ENCODE data around the gene WNT3A.

WNT3A gene

DNA sequence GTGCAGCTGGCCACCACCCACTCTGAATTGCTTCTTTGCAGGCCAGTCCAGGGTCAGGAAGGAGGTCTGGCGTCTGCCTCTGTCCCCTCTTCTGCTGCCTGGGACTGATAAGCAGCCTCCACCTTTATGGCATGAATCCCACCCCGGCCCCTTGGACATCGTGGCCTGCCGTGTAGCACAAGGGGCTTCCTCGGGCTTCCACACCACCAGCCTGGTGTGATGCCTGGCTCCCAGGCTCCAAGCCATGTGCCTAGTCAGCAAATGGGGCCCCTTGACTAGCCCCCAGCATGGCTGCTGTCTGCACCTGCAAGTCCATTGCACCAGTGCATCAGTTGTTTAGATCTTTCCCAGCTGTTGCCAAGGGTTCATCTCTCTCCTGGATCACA is 65.9 kb downstream of the WNT3A start:
- no peak for DNase-seq

DNA sequence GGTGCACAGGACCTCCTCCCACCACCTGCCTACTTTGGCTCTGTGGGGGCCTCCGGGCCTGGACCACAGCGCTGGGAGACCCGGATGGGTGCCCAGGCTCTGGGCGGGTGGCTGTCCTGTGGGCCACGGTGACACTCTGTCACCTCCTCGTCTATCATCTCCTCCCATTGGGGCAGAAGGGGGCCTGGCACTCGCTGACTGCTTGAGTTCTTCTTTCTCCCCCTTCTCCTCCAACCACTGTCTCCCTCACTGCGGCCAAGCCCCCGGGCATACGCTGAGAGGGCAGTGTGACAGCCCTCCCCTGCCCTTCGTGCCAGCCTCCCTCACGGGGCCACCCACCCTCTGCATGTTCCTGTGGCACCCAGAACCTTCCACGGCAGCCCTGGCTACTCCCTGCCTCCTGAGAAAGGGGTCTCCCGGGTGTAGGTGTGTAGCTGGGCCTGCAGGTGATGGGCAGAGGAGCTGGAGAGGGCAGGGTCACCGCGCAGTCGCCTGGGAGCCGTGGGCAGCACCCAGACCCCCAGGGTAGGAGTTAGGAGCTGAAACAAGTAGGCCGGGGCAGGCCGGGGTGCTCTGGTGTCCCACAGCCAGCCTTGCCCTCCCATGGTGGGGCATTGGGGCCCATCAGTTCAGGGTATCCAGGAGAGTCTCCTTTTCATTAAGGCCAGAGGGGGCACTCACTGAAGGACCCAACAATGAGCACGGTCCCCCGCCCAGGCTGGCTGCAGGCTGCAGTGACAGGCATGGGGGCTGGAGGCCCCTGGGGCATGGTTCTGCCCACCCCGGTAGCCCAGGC is 66.5 kb downstream of the WNT3A start:
- no peak for DNase-seq

DNA sequence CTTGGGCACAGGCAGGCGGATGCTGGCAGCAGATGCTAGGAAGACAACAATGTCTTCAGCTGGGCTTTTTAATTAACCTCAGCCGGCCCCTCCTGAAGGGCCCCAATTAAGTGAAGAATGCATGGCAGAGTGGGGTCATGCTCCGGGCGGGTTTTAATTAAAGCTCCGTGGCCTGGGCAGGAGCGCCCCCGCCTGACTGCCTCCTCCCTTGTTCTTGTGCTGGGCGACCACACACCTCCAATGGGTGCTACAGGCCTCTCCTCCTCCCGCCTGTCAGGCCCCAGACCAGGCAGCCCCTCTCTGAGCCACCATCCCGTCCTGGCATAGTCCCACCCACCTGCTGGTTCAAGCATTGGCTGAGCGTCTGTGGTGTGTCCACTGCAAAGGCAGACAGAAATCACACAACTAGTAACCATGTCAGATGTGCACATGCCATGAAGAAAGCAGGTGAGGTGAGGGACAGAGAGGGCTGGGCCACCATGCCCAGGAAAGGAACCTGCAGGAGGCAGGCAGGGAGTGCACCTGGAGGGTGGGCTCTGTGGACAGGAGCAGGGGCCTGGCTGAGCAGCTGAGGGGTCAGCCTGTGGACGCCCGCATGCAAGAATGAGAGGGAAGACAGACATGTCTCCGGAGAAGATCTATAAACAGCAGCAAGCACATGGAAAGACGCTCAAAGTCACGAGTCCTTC is 67.2 kb downstream of the WNT3A start:
- peak; percentile 68 for DNase-seq

DNA sequence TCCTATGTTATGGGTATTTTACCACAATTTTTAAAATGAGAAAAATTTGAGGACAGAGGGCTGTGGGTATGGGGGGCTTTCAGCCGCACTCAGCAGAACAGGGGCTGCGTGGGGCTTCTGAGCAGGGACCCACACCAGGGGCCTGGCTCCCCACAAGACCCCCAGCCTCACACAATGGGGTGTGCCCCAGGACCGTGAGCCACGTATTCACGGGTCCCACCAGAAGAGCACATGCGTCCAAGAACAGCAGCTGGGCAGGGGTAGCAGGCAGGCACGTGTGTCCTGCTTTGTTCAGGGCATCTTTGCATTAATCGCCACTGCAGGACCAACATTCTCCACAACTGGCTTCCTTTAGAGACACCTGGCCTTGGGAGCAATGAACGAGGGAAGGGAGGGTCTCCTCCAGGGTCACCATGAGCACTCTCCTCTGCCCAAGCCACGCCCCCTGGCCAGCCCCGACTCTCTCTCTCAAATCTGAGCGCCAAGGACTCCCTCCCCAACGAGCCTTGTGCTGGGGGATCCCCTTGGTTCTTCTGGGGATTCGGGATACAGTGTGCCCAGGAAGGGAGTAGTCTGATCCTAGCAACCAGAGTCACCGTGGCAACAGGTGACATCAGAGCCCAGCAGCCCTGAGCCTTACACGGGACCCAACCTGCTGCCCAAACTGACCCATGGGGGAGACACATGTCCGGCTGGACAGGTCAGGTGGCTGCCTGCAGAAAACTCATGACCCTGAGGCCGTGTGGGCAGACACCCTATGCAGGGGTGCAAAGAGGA is 68.3 kb downstream of the WNT3A start:
- no peak for DNase-seq

DNA sequence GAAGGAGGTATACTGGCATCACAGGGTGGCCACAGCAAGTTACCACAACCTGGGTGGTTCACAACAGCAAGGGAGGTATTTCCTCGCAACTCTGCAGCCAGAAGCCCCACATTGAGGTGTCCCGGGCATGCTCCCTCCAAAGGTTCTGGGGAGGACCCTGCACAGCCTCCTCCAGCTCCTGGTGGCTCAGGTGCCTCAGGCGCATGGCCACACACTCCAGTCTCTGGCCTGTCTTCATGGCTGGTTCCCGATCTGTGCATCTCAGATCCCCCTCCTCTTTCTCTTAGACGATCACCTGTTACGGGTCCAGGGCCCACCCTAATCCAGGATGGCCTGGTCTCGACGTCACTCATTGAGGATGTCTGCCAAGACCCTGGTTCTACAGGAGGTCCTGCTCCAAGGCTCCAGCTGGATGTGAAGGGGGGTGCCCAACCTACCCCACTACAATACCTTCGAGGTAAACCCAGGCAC is 69.0 kb downstream of the WNT3A start:
- DNase-seq = no peak

DNA sequence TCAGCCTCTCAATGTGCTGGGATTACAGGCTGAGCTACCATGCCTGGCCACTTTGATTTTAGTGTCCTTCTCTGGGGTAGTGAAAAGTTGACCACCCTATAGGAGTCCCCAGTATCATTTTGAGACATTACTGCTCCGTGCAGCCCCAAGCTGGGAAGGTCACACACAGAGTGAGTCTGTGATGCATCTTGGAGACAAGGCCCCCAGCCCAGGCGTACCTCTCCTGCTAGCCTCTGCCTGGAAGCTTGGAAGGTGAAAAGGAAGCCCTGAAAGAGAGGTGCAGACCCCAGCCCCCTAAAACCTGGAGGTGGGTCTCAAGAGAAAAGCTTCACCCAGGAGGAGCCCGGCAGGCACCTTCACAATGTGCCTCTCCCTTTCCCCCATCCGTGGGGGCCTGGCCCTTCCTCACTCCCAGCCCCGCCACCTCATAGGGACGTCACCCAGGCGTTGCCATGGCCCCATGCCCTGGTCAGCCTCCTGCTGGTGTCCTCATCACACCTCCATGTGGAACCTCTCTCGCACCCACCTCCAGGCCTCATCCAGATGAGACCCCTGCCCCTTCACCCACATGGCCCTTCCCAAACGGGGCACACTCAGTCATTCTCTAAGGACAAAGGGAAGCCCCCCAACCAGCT is 70.1 kb downstream of the WNT3A start:
- no peak for DNase-seq

DNA sequence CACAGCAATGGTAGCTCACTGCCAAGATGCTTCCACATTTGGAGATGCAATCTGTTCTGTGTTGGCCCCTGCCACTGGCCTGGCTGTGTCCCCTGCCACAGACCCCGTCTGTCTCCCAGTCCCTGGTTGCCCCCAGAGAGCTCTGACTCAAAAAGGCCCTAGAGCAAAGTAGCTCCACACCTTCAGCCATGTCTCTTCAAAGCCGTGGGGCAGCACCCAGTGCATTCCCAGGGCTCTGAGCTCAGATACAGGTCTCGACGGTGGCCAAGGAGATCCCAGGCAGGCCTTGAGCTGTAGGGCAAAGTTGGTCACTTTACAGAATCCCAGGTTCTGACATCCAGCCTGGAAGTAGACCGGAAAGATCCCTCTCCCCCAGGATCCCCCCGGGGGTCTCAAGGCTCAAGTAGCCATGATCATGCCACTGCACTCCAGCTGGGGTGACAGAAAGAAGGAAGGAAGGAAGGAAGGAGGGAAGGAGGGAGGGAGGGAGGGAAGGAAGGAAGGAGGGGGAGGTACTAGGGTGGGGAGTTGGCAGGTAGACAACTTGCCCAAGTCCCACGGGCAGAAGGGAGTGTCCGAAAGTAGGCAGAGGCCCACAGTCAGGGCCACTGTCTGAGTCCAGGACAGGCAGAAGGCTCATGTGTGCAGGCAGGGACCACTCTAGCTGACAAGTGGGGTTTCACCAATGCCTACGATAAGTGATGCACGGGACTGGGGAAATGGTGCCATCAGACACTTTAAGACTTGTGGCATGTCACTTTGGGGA is 71.0 kb downstream of the WNT3A start:
- no peak for DNase-seq

DNA sequence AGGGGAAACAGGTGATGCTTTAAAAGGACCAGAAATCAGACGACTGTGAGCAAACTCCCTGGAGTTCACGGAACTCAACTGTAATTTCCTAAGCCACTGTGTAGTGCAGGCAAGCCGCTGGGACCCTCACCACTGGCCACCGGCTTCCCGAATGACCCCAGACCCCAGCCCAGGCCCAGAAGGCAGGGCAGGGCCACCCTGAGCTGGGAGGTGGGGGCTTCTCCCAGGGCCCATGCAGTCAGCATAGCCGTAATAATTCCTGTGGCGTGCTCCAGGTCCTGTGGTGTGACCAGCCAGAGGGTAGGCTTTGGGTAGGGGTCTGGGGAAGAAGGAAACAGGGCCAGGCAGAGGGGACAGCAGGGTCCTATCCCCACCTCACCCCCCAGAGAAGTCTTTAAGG is 72.2 kb downstream of the WNT3A start:
- no peak for DNase-seq

DNA sequence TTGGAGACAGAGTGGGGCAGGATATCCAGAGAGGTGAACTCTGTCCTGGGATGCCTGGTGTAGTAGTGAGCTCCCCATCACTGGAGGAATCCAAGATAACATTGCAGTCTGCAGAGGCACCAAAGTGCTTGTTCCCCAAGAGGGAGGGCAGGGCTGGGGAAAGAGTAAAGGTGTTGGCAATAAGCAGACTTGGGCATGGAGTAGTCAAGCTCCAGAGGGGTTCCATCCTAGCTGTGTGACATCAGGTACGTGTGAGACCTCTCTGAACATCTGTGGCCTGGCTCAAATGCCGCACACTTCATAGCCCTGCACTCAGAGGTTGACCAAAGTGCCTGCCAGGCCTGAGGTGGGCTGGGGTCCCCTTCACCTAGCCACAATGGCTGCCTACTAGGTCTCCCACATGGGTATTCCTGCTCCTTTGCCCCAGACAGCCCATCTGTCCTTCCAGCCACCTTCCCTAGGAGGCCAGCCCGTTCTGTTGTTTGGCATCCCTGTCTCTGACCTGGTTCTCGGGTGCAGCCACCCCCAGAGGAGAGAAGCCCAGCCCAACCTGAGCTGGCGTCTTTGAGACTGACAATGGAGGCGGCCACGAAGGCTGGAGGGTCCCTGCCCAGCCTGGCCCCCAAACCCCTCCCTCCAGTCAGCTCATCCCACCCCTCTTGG is 72.9 kb downstream of the WNT3A start:
- DNase-seq = no peak

DNA sequence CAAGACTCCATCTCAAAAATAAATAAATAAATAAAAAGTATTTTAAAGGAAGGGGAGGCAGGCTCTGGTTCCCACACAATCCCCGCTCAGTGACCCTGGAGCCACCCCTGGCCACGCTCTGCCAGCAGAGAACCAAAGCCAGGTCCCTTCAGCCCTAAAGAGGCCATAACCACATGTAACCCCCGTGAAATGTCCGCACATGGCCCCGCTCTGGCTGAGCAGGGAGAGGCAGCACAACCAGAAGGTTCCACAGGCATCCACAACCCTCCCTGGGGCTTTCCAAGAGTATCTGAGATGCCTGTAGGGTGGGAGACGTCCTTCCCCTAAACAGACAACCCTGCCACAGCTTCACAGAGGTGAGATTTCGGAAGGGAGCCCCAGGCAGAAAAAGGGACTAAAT is 74.3 kb downstream of the WNT3A start:
- no peak for DNase-seq

DNA sequence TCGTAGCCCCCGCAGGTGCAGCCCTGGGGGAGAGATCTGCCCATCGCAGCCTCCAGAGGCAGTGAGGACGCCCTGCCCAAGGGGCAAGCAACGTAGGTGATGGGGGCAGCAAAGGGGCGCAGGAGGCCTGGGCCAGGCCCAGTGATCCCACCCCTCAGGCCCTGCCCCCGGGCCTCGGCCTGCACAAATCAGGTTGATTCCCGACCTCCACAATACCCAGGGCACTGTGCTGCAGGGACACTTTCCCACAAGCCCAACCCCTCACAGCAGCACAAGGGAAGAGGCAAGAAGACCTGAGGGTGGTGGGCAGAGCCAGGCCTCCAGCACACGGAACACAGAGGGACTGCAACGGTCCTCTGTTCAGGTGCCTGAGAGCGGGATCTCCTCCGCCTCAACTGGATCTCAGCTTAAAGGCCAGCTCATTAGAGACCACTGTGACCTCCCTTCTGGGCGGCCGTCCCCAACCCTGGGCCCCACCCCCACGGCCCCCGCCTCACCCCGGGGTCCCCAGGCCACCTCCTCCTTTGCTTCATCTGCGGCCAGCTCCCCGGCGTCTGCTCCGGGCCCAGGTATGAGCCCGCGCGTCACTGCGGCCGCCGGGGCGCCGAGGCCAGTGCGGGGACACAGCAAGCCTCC is 74.9 kb downstream of the WNT3A start:
- peak; percentile 59 for DNase-seq

DNA sequence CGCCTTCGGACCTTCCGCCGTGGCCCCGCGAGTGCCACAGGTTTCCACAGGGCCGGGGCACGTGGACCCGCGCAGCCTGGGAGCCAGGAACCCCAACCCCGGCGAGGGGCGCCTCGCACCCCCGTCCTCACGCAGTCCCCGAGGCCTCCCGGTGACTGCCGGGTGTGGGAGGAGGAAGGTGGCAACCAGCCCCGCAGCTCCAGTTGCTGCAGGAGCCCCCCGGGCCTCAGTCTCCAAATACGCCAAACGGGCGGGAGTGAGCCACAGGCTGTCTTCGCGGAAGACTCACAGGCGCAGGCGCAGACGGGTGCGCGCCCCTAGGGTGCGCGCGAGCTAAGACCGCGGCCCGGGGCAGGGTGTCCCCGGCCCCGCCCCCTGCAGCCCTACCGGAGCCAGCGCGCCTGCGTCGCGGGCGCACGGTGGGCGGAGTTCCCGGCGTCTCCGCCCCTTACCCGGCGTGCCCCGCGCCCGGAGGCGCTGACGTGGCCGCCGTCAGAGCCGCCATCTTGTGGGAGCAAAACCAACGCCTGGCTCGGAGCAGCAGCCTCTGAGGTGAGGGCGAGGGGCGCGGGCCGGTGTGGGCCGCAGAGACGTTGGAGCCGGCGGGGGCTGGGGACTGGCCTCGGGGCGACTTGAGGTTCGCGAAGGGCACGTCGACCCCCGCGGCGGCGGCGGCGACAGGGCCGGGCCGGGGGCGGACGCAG is 75.6 kb downstream of the WNT3A start, which contains the start of gene ARF1:
ARF1 (plus strand) TSS at position 495 of the 704 bp plus-strand sequence. CDS start 14,407 bp downstream, outside the sequence.
- DNase-seq = peak; percentile 98

DNA sequence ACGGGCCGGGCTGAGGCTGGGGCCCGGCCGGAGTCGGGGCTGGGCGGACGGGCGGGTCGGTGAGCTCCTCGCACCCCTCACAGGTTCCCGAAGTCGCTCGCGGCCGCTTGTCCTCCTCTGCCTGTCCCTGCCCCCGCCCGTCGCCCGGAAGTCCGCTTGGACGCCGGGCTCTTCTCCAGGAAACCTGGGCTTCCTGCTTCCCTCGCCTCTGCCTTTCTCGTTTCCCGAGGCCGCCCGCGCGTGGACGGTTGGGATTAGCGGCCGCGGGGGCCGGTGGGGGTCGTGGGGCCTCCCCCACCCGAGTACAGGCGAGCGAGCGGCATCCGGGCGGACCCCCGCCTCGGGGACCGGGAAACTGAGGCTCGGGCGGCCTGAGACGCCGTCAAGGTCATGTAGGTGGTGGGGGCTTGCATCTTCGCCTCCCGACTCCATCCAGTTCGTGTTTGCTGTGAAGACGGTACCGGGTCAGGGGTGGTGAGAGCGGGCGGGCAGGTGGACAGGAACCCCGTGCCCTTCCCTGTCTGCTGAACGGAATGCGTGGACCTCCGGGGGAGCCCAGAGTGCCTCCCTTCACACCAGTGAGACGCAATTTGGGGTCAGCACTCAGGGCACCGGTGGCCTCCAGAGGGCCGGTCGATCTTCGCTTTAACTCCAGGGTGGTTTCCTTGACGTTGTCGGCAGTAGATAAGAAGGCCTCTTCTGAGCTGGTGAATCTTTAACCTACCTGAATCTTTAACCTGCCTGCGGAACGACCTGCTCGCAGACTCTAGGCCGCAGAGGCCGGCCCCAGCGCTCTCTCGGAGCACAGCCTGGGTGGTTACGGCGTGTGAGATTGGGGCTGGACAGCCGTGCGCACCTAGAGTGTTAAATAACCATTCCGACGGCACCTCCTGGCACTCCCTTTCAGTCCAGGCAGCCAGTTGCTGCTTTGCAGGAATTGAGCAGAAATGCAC is 76.4 kb downstream of the WNT3A start:
- peak; percentile 60 for DNase-seq

DNA sequence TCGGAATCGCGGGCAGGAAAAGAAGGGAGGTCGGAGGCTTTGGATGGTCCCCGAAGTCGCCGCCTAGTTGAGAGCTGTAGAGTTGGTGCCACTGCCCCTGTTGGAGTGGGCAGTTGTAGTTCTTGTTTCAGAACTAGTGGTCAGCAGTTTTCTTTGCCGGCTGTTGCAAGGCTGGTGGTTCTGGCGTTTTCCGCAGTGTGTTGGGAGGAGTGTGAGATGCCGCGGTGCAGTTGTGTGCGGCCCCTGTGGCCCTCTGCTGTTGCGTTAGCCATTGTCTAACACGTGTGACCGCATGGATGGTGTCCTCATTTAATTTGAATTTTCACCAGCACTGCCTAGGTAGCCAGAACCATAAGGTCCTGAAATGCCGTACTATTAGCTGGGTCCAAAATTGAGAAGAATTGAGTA is 77.1 kb downstream of the WNT3A start:
- DNase-seq = peak; percentile 60

DNA sequence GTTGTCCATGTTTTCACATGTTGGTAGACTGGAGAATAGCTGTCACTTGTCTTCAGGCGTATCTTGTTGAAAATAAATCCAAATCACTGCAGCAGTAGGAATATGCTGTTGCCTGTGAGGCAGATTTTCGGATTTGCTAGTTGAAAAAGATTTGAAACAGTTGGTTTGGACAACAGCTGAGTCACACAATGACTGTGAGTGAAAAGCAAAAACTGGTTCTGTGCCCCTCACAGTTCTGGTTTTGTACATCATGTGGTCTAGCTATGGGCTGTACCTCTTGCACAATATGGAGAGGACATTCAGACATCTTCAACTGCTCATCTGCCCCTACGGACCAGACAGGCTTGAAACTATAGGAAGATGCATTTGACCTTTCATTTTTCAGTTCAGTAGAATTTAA is 77.5 kb downstream of the WNT3A start:
- no peak for DNase-seq

DNA sequence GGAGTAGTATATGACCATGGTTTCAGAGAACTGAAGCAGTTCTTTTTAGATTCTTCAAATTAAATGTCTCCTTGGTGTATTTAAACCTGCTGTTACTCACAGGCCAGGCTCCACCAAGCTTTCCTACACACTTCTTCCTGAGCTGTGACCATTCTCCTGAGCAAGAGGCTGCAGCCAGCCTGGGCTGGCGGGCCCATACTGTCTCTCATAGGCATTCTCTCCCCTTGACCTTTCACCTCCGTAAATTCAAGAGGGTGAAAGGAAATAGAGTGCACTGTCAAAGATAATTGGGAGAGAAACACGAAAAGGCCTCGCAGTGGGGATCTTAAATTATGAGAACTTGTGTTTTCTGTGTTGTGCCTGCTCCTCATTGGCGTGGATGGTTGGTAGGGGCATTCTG is 78.0 kb downstream of the WNT3A start:
- DNase-seq = no peak

DNA sequence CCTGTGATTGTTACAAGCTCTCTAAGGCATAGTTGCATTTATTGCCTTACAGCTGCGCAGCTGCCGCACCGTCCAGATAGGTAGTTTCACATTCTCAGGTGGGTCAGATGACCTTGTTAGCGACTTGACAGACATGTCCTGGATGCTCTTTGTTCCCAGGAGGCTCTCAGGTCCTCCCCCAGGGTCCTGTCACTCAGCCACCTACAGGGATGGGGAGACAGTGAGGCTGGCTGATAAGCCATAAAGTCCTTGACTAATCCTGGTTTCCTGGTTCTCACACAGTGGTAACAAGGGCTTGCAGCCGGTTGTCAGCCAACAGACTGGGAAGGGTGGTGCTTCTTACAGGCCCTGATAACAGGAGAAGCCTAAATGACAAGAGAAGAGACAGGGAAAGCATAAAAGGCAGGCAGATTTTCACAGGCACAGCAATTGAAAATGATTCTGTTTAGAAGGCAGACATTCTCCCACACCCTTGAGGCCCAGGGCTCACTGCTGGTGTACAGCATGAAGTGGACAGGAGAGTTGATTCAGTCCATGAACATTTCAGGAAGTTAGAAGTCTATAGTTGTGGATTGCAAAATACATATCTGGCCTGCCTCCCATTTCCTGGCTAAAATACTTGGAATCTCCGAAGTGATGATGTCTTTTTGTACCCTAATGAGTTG is 78.6 kb downstream of the WNT3A start:
- peak; percentile 50 for DNase-seq

DNA sequence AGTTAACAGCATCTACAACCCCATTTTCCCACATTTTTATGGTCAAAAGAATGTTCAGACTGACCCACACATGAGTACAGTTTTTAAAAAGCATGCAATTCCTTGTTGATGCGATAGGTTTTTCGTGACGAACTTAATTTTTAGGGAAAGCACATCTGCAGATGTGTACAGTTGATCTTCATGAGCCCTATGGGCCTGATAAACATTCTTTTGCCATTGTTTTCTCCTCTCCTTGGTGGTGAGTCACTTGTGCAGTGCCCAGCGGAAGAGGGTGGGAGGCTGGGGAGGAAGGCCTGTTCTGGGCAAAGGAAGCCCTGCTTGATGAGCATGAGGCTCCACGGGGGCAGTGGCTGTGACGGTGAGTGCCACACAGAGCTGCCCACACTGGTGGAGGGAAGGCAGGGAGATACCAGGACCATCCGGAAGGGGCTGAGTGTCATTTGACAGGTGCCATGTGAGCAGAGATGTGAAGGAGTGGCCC is 81.0 kb downstream of the WNT3A start:
- no peak for DNase-seq
